Right atrium auricular region (tissue), 2 donors: ENCODE results near the gene ATP11C. TPM values are rescaled to one million over a fixed set of nuclear protein-coding genes. Genes with fewer than 3 reads are reported as not detected.

Source experiments
- DNase-seq: peaks from one replicate; pipeline ENCODE4 v3.0.0-alpha.2; 2019; ENCODE audit warnings: low spot score
- H3K27ac ChIP-seq, 2 donors: fragments of 200-600 bp; sonication (generic); 1 replicate in 1 of 2; 2 replicates in 1 of 2; pipeline ENCODE4 v1.5.1; 2016 to 2019
- H3K27me3 ChIP-seq, 2 donors: fragments of 200-600 bp; sonication (generic); one replicate each; pipeline versions ENCODE4 v1.5.1 to v1.6.0; 2017 to 2019
- H3K36me3 ChIP-seq: fragments of 200-600 bp; sonication (generic); one replicate; pipeline ENCODE4 v1.5.1; 2016
- H3K4me1 ChIP-seq, 2 donors: fragments of 200-600 bp; sonication (generic); one replicate each; pipeline versions ENCODE4 v1.5.1 to v1.6.0; 2017 to 2019
- H3K4me3 ChIP-seq, 2 donors: fragments of 200-600 bp; sonication (generic); 1 replicate in 1 of 2; 2 replicates in 1 of 2; pipeline ENCODE4 v1.5.1; 2017 to 2019; ENCODE audit warnings: mild to moderate bottlenecking in 1 of 2, moderate library complexity in 1 of 2
- H3K9me3 ChIP-seq, 2 donors: fragments of 200-600 bp; sonication (generic); one replicate each; pipeline ENCODE4 v1.5.1; 2019
- total RNA-seq, 2 donors: library from RNA; depleted of rRNA; stranded (reverse); fragments of >200 nt; gene quantifications; one replicate each; pipeline ENCODE4 v1.1.0, GENCODE V29; 2016
- TF ChIP-seq, protein P1 (sequence below), 2 donors: fragments of 200-600 bp; sonication (generic); IDR thresholded peaks; one replicate each; pipeline ENCODE4 v1.5.1; 2019; ENCODE audit warnings: antibody characterized with exemption in 2 of 2

The ATP11C gene
- total RNA-seq, 2 donors from 2014 or later = 6.5 to 6.7 TPM

- DNase-seq = no peak
- Histone ChIP-seq H3K36me3 (no peaks in the 10 kb centered on the region), H3K27me3 (no peaks in the 10 kb centered on the region), H3K4me3 (no peak overlapping the region), H3K9me3 (no peaks in the 10 kb centered on the region), H3K27ac (no peak overlapping the region), H3K4me1 (peaks cover 0 to under 1% of the 10 kb centered on the region in 2 donors)
- TF ChIP-seq, protein P1, sequence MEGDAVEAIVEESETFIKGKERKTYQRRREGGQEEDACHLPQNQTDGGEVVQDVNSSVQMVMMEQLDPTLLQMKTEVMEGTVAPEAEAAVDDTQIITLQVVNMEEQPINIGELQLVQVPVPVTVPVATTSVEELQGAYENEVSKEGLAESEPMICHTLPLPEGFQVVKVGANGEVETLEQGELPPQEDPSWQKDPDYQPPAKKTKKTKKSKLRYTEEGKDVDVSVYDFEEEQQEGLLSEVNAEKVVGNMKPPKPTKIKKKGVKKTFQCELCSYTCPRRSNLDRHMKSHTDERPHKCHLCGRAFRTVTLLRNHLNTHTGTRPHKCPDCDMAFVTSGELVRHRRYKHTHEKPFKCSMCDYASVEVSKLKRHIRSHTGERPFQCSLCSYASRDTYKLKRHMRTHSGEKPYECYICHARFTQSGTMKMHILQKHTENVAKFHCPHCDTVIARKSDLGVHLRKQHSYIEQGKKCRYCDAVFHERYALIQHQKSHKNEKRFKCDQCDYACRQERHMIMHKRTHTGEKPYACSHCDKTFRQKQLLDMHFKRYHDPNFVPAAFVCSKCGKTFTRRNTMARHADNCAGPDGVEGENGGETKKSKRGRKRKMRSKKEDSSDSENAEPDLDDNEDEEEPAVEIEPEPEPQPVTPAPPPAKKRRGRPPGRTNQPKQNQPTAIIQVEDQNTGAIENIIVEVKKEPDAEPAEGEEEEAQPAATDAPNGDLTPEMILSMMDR (IDR thresholded peaks at IDR 0.05) = no peak
These were observed 107.2 kb downstream of the ATP11C start for GRCh38 chrX:139825618-139826017.

DNA sequence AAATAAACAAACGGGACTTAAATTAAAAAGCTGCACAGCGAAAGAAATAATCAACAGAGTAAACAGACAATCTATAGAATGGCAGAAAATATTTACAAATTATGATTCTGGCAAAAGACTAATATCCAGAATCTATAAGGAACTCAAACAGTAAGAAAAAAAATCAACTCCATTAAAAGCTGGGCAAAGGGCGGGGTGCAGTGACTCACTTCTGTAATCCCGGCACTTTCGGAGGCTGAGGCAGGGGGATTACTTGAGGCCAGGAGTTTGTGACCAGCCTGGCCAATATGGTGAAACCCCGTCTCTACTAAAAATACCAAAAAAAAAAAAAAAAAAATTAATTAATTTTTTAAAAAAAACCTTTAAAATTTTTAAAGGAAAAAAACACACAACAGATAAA, 109.0 kb downstream of the ATP11C start:
- H3K9me3 ChIP-seq = no peaks in the 10 kb centered on the region
- TF ChIP-seq, protein P1 (IDR thresholded peaks at IDR 0.05) = no peak
- no peaks in the 10 kb centered on the region for H3K4me1 ChIP-seq
- H3K36me3 ChIP-seq = no peaks in the 10 kb centered on the region
- no peak overlapping the region for H3K4me3 ChIP-seq
- no peak overlapping the region for H3K27ac ChIP-seq
- no peak for DNase-seq
- H3K27me3 ChIP-seq = no peaks in the 10 kb centered on the region

GRCh38 chrX:139820358-139820984, 112.4 kb downstream of the ATP11C start:
- no peak for DNase-seq
- Histone ChIP-seq H3K27me3 (no peaks in the 10 kb centered on the region), H3K9me3 (no peaks in the 10 kb centered on the region), H3K27ac (no peak overlapping the region), H3K4me1 (no peaks in the 10 kb centered on the region), H3K36me3 (no peaks in the 10 kb centered on the region), H3K4me3 (no peak overlapping the region)
- TF ChIP-seq, protein P1 (IDR thresholded peaks at IDR 0.05) = no peak

DNA sequence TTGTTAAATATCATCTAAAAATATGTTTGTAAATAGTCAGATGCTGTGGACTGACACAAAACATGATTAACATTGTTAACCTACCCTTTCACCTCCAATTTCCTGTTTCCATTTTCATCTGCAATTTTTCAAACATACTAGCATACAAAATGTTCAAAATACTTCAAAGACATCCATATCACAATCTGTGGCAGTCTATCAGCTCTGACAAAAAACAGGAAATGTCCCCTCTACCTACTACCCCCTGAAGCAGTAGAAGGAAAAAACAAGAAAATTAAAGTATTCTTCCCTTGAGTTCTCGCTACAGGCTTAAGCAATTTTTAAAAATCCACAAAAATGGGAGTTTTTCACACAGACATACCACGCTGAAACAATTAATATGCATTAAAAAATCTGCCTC, 116.6 kb downstream of the ATP11C start:
- Histone ChIP-seq H3K27ac (no peak overlapping the region), H3K36me3 (no peaks in the 10 kb centered on the region), H3K4me3 (no peak overlapping the region), H3K9me3 (no peaks in the 10 kb centered on the region), H3K4me1 (no peaks in the 10 kb centered on the region), H3K27me3 (no peaks in the 10 kb centered on the region)
- TF ChIP-seq, protein P1 (IDR thresholded peaks at IDR 0.05) = no peak
- DNase-seq = no peak

GRCh38 chrX:139815771-139816170, 117.1 kb downstream of the ATP11C start:
- H3K4me3 ChIP-seq = no peak overlapping the region
- H3K9me3 ChIP-seq = no peaks in the 10 kb centered on the region
- H3K36me3 ChIP-seq = no peaks in the 10 kb centered on the region
- DNase-seq = no peak
- H3K4me1 ChIP-seq = no peaks in the 10 kb centered on the region
- TF ChIP-seq, protein P1 (IDR thresholded peaks at IDR 0.05) = no peak
- H3K27ac ChIP-seq = no peak overlapping the region
- no peaks in the 10 kb centered on the region for H3K27me3 ChIP-seq
